Fibroblast of skin of back (primary cell): Measurements from ENCODE around the gene PPP1R2. TPM values are rescaled to one million over a fixed set of nuclear protein-coding genes. Genes with fewer than 3 reads are reported as not detected.
"Not testable (repeated sequence)": the region's sequence is repeated elsewhere in the genome, so short reads cannot be mapped to it uniquely, and the experiment has no call there.

ENCODE experiments used
- DNase-seq: peaks from one replicate; pipeline ENCODE4 v3.0.0-alpha.2; 2013
- polyA plus RNA-seq, 2 experiments: library from polyadenylated mRNA; unstranded; fragments of 120-200 nt; gene quantifications; one replicate each; pipeline ENCODE4 v1.2.1, GENCODE V29; 2013; ENCODE audit not compliant: insufficient read length in 2 of 2

Gene PPP1R2
- polyA plus RNA-seq (2013, experiment 1 of 2; ENCODE audit: insufficient read length), result 43.6 TPM
- 51.8 TPM for polyA plus RNA-seq (2013, experiment 2 of 2; ENCODE audit: insufficient read length)

DNA sequence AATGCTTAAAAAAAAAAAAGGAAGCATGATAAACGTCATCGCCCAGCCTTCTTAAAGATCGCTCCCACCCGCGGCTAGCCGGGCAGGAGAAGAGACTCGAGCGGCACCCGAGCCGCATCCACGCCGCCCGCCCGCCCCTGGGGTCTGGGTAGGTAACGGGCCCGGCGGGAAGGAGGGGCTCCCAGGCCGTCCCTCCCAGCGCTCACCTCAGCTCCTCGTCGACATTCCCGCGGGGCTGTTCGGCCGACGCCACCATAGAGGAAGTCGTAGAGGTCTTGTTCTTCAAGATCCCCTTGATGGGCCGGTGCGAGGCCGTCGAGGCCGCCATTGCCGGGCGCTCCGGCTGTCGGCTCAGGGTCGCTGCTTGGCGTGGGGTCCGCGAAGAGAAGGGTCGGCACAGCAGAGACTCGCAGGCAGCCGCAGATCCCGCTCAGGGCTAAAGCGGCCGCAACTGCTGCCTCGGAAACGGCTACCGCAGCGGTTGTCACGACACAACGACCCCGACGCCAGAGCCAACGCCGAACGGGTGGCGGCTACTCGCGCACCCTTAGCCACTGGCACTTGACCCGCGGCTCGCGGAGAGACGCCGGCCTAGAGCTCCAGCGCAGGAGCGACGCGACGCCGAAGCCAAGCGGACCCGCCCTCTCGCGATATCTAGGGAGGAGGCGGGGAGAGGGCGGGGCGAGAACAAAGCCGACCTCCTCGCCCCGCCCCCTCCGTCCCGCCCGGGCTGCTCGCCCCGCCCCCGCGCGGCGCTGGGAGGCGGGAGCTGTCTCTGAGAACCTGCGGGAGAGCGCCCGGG lies at the start of gene PPP1R2:
TSS of gene PPP1R2 (minus strand) at position 628 of the 802 bp plus-strand sequence. CDS start at position 328, 300 bp downstream.
- DNase-seq, result peak; percentile 89

DNA sequence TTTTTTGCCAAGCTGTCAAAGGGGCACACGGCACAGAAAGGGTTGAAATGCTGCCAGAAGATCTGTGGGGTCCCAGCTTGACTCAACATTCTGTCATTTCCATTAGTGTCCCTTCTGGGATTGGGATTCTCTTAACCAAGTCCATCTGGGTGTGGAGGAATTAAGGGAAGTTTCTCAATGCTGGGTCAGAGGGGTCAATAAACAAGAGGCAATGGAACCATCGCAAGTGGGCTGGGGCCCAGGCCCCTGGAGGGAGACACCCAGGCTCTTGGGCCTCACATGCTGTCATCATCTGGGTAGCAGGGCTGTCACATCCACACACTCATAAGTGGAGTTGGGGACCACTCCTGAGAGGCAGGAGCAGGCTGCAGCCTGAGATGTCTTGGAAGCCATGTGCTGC lies 48.7 kb upstream of the PPP1R2 start:
- no peak for DNase-seq

DNA sequence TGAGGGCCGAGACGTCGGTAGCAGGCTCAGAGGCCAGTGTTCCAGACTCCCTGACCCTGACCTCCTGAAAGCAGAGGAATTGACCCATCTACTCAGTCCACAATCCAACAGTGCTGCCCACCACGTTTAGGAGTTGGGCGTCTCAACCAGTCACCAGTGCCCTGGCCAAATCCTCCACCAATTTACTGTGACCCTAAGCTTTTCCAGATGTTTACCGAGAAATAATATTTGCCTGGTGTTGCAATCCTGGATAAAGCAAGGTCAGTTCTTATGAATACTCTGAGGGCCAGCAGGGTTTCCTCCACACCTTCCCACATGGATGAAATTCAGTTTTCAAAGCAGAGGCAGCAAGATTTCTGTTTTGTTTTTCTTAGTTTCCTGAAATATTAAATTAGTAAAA lies 48.1 kb upstream of the PPP1R2 start:
- no peak for DNase-seq

DNA sequence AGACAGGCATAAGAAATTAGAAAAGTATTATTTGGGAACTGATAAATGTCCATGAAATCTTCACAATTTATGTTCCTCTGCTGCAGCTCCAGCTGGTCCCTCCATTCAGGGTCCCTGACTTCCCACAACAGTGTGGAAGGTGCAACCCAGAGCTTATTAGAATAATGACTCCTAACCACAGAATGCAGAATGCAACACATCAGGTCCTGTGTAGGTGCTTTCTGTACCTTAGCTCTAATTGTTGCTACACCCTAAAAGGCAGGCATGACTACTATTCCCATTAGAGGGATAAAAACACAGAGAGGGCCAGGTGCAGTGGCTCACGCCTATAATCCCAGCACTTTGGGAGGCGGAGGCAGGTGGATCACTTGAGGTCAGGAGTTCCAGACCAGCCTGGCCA lies 47.3 kb upstream of the PPP1R2 start:
- DNase-seq, result not testable (repeated sequence)

DNA sequence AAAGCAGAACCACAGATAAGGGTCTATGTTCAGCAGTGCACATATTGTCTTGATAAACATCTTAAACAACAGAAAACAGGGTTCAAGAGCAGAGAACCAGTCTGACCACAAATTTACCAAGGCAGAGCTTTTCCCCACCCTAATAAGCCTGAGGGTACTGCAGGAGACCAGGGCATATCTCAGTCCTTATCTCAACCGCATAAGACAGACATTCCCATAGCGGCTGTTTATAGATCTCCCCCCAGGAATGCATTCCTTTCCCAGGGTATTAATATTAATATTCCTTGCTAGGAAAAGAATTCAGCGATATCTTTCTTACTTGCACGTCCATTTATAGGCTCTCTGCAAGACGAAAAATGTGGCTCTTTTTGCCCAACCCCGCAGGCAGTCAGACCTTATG lies 46.7 kb upstream of the PPP1R2 start:
- DNase-seq, result not testable (repeated sequence)

- DNase-seq, result no peak
Observed at GRCh38 chr3:195587824-195588223, 44.7 kb upstream of the PPP1R2 start.

GRCh38 chr3:195587406-195587805 lies 44.3 kb upstream of the PPP1R2 start:
- DNase-seq, result no peak

DNA sequence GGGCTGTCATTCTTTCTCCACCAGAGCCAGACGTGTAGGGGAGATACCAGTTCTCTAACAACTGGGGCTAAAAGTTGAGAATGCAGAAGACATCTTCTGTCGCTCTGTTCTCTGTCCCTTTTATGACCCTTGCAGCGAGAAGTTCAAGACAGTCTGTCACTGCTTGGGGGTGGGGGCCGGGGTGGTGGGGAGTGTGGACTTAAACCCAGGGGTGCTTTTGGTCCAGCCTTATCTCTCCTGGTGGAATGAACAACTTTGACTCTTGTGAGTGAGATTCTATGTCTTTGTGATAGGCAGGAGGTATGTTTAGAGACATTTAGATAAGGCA lies 41.4 kb upstream of the PPP1R2 start:
- no peak for DNase-seq

DNA sequence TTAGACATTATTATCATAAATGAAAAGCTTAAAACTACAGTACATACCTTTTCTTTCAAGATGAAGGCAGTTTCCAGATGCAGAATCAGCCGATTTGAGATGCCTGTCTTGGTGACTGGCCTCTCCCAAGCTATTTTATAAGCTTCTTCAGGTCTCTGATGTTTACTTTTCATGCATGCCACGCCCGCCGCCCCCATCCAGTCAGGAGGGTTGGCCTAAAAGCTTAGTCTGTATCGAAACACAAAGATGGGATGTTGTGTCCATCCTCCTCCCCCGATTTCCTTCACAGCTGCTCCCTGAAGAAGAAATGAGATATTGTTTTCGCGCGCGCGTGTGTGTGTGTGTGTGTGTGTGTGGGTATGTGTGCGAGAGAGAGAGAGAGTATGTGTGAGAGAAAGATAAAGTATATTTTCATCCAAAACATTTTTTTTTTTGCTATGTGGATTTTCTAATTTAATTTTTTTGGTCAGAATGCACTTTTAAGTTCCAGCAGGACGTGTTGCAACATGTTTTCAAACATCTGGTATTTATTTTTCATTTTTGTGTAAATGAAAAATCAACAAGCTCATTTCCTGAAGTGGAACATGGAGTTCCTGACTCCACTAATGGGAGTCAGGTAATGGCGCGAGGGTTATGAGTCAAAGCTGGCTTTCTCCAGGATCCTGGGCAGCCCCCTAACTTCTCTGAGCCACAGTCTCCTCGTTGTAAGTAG lies 40.9 kb upstream of the PPP1R2 start, which contains the start of gene APOD:
TSS of gene APOD (minus strand) at position 110 of the 712 bp plus-strand sequence. CDS start 4,479 bp downstream, outside the sequence.
- peak; percentile 9 for DNase-seq

GRCh38 chr3:195582947-195583346 lies 39.8 kb upstream of the PPP1R2 start:
- no peak for DNase-seq

- peak; percentile 37 for DNase-seq
Observed at GRCh38 chr3:195580744-195581443, 37.8 kb upstream of the PPP1R2 start.

DNA sequence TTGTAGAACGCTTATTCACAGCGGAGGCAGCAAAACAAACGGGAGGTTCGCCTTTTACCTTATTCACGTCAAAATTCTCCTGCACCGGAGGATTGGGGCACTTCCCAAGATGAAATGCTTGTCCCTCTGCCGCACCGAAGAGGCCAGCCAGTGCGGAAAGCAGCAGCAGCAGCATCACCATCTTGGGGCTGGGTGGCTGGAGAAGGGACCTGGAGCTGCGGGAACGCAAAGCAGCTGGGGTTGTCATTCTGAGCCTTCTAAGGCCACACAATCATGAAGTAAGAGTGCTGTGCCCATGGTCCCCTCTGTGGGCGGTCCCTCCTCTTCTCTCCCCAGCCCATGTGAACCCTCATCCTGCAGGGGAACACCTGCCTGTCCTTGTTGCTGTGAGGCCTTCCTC lies 36.2 kb upstream of the PPP1R2 start:
- no peak for DNase-seq

GRCh38 chr3:195578565-195578964 lies 35.4 kb upstream of the PPP1R2 start:
- DNase-seq, result no peak

GRCh38 chr3:195577645-195578177 lies 34.6 kb upstream of the PPP1R2 start:
- no peak for DNase-seq

GRCh38 chr3:195574497-195575304 lies 31.6 kb upstream of the PPP1R2 start:
- DNase-seq, result no peak

GRCh38 chr3:195573611-195574496 lies 30.7 kb upstream of the PPP1R2 start:
- no peak for DNase-seq

DNA sequence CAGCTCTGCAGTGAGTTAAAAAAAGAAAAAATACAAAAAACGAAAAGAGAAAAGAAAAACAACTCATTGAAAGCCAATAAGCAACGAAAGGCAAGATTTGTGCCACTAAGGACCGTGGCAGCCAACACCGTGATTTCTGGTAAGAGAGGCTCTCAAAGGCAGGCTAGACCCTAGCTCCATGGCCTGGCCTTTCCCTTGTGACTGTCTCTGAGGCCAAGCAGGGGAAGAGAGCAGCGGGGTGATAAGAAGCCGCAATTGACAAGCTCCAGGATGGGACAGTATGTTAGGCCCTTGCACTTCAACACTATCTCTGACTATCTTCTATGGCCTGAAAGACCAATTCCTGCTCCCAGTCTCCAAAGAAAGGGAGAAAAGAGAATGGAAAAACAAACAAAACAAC lies 28.2 kb upstream of the PPP1R2 start:
- no peak for DNase-seq

GRCh38 chr3:195570912-195571311 lies 27.8 kb upstream of the PPP1R2 start:
- DNase-seq, result no peak

DNA sequence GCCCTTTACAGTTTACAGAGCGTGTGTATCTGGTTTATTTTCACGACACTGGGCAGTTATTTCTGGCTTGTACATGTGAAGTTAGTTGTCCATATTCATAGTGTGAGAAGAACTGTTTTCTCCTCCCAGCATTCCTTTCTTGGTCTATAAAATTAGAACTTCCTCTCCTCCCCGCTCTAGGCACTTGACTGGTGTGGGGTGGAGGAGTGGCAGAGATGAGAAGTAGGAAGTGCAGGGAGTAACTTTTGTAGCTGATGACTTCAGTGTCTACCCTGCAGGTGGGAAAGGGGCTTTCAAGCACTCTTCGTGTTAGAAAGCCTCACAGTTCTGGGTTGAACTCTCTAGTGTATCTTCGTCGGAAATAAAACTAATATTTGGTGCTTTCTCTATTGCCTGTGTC lies 27.2 kb upstream of the PPP1R2 start:
- DNase-seq, result no peak

- DNase-seq, result no peak
Observed at GRCh38 chr3:195568630-195569029, 25.5 kb upstream of the PPP1R2 start.

- no peak for DNase-seq
Observed at GRCh38 chr3:195566797-195567196, 23.7 kb upstream of the PPP1R2 start.
